GM12872 (cell line): ENCODE data around the gene ST6GALNAC3.

Experiments
- CTCF ChIP-seq: IDR thresholded peaks from 3 replicates; pipeline ENCODE4 v1.5.1; 2011; ENCODE audit warnings: low read depth, mild to moderate bottlenecking, low read length, moderate library complexity; ENCODE audit not compliant: insufficient read depth

ST6GALNAC3 gene

GRCh38 chr1:76640092-76640491 is 565.5 kb downstream of the ST6GALNAC3 start:
- TF ChIP-seq CTCF = no peak

- TF ChIP-seq CTCF = no peak
Measured at GRCh38 chr1:76640723-76641122, 566.2 kb downstream of the ST6GALNAC3 start.

GRCh38 chr1:76644139-76644538 is 569.6 kb downstream of the ST6GALNAC3 start:
- no peak for TF ChIP-seq CTCF

GRCh38 chr1:76657623-76658022 is 583.1 kb downstream of the ST6GALNAC3 start:
- TF ChIP-seq CTCF = no peak

- no peak for TF ChIP-seq CTCF
Measured at GRCh38 chr1:76659171-76659940, 584.8 kb downstream of the ST6GALNAC3 start.

GRCh38 chr1:76661531-76661930 is 587.0 kb downstream of the ST6GALNAC3 start:
- no peak for TF ChIP-seq CTCF

- TF ChIP-seq CTCF = no peak
Measured at GRCh38 chr1:76666499-76666898, 592.0 kb downstream of the ST6GALNAC3 start.
